ENCODE measurements around the gene SLC39A12. TPM values are rescaled to one million over a fixed set of nuclear protein-coding genes. Genes with fewer than 3 reads are reported as not detected.

Gene SLC39A12
- total RNA-seq, 4 donors from 2014 or later: not detected

DNA sequence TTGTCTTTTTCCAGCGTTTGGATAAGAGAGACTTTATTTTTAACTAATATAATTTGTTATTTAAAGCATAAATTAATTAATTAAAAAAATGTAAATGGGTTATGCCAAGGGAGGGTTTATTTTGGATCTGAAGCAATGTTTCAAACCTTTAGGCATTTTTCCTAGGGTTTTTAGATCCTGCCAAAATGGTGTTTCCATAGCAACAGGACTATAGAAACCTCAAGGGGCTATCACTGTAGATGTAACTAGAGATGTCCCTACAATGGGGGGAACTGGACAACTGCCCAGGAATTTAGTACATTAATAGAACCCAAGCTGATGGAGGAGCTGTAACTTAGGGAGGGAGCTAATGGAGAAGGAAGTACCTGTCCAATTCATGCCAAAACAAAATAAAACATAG, 57.3 kb downstream of the SLC39A12 start:
- no peak for TF ChIP-seq CTCF (IDR thresholded peaks at IDR 0.05)
- TF ChIP-seq EP300 (IDR thresholded peaks at IDR 0.05): no peak
- TF ChIP-seq POLR2A (IDR thresholded peaks at IDR 0.05): no peak
- H3K27ac ChIP-seq: no peak overlapping the region
- no peak overlapping the region for H3K4me3 ChIP-seq
- H3K4me1 ChIP-seq: peaks cover 0 to 25% (median 0%) of the 10 kb centered on the region in 4 donors
- no peaks in the 10 kb centered on the region for H3K36me3 ChIP-seq
- H3K27me3 ChIP-seq: no peaks in the 10 kb centered on the region
- no peak for DNase-seq (ENCODE audit: low spot score in 2 of 2)
- H3K9me3 ChIP-seq: no peaks in the 10 kb centered on the region
- WGBS, 2 donors: 45 to 50% methylated on average over 1 of the region's 1 CpG

- TF ChIP-seq POLR2A (IDR thresholded peaks at IDR 0.05) (no peak), EP300 (IDR thresholded peaks at IDR 0.05) (no peak), CTCF (IDR thresholded peaks at IDR 0.05) (no peak)
- Histone ChIP-seq H3K27me3 (no peaks in the 10 kb centered on the region), H3K4me3 (no peak overlapping the region), H3K9me3 (no peaks in the 10 kb centered on the region), H3K27ac (no peak overlapping the region), H3K4me1 (peaks cover 0 to 22% (median 0%) of the 10 kb centered on the region in 4 donors), H3K36me3 (no peaks in the 10 kb centered on the region)
- DNase-seq (ENCODE audit: low spot score in 2 of 2): no peak
- WGBS, 2 donors: 57 to 66% methylated on average over 2 of the region's 2 CpGs
These were observed 58.3 kb downstream of the SLC39A12 start for GRCh38 chr10:18010050-18010449.

DNA sequence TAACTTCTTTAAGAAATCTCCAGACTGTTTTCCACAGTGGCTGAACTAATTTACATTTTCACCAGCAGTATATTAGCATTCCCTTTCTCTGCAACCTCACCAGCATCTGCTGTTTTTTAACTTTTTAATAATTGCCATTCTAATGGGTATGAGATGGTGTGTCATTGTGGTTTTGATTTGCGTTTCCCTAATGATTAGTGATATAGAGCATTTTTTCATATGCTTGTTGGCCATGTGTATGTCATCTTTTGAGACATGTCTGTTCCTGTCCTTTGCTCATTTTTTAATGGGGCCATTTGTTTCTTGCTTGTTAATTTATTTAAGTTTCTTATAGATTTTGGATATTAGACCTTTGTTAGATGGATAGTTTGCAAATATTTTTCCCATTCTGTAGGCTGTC, 68.8 kb downstream of the SLC39A12 start:
- Histone ChIP-seq H3K27ac (no peak overlapping the region), H3K9me3 (peaks cover 0 to 31% (median 0%) of the 10 kb centered on the region in 4 donors), H3K27me3 (no peaks in the 10 kb centered on the region), H3K36me3 (no peaks in the 10 kb centered on the region), H3K4me1 (no peaks in the 10 kb centered on the region), H3K4me3 (no peak overlapping the region)
- TF ChIP-seq POLR2A (IDR thresholded peaks at IDR 0.05) (no peak), CTCF (IDR thresholded peaks at IDR 0.05) (no peak), EP300 (IDR thresholded peaks at IDR 0.05) (no peak)
- no peak for DNase-seq (ENCODE audit: low spot score in 2 of 2)
- WGBS, 2 donors: 89 to 92% methylated on average over 1 of the region's 1 CpG

- Histone ChIP-seq H3K27me3 (no peaks in the 10 kb centered on the region), H3K4me3 (no peak overlapping the region), H3K27ac (no peak overlapping the region), H3K4me1 (no peaks in the 10 kb centered on the region), H3K9me3 (peaks cover 0 to 32% (median 0%) of the 10 kb centered on the region in 4 donors), H3K36me3 (no peaks in the 10 kb centered on the region)
- DNase-seq (ENCODE audit: low spot score in 2 of 2): no peak
- TF ChIP-seq POLR2A (IDR thresholded peaks at IDR 0.05) (no peak), CTCF (IDR thresholded peaks at IDR 0.05) (no peak), EP300 (IDR thresholded peaks at IDR 0.05) (no peak)
- WGBS, 2 donors: 0 to 72% methylated on average over 2 of the region's 2 CpGs
These were observed 70.2 kb downstream of the SLC39A12 start for GRCh38 chr10:18021725-18022480.

DNA sequence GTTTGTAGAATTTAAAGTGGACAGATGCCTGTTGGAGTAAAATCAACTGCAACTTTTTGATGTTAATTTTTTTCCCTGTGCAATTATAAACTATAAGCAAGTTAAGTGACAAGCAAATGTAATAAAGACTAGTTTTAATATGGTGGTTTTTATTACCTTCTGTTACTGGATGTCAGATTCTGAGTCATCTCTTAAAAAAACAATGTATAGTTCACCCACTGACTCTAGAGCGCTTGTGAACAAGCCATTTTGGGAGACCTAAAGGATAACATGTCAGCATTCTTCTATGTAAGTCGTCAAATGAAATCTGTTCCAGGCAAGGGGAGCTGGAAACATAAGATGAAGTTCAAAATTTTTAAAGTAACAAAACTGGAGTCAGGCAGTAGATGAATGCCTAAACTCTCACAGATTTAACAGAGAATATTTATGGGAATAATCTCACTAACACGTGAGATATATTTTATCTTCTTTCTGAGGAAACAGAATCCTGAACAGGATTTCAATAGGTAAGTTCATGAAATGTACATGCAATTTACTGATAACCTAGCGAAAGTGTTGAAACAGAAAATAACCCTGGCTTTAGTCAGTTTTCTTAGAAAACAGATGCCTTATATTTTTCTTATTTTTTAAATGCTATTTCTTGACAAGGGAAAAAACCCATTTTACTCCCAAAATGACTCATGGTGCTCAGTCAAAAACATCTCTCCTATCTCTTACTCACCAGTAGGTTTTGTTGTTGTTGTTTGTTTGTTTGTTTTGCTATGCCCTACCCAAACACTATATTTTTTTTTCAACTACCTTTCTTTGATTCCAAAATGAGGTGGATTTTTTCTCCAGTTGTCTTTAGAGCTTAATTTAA, 91.7 kb downstream of the SLC39A12 start:
- 57 to 62% methylated on average over 4 of the region's 4 CpGs for WGBS, 2 donors
- TF ChIP-seq POLR2A (IDR thresholded peaks at IDR 0.05) (no peak), EP300 (IDR thresholded peaks at IDR 0.05) (no peak), CTCF (IDR thresholded peaks at IDR 0.05) (no peak)
- Histone ChIP-seq H3K4me1 (no peaks in the 10 kb centered on the region), H3K27ac (no peak overlapping the region), H3K9me3 (no peaks in the 10 kb centered on the region), H3K27me3 (no peaks in the 10 kb centered on the region), H3K4me3 (no peak overlapping the region), H3K36me3 (no peaks in the 10 kb centered on the region)
- no peak for DNase-seq (ENCODE audit: low spot score in 2 of 2)
